ENCODE results near the gene SPTBN5.

SPTBN5 gene

DNA sequence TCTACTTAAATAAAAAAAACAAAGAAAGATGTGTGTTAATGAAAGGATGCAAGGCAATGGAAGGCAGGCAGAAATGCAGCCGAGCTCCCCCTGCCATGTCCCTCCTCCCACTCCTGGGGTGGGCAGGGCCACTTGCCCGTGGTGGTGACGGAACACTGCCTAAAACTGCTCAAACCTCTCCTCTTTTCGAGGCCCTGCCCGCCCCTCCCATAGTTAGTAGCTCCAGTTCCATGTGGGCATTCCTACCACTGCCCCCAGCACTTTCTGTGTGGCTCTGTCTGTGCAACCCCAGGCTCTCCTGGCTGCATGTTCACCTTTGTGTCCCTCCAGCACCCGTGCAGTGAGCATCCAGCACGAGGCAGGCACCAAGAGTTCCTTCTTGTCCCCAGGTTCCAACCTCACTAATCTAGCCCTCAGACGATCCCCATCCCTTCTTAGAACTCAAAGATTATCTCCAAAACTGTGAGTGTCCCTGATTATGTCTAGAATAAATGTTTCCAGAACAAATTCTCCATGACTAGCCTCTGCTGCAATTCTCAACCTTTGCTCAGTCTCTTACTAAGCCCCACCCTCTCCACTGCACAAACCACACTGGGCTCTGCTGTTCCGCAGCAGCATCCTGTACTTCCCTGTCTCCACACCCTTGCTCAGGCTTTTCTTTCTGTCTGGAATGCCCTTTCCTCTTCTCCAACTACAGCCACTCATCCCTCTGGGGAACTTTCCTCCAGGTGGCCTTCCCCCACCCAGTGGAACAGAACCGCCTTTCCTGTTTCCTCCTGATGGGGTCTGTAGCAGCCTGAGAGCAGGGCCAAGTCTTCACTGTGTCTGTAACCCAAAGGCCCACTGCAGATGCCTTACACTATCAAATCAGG, 32.6 kb upstream of the SPTBN5 start:
- DNase-seq (ENCODE audit: low read depth in 2 of 2): no peak

DNA sequence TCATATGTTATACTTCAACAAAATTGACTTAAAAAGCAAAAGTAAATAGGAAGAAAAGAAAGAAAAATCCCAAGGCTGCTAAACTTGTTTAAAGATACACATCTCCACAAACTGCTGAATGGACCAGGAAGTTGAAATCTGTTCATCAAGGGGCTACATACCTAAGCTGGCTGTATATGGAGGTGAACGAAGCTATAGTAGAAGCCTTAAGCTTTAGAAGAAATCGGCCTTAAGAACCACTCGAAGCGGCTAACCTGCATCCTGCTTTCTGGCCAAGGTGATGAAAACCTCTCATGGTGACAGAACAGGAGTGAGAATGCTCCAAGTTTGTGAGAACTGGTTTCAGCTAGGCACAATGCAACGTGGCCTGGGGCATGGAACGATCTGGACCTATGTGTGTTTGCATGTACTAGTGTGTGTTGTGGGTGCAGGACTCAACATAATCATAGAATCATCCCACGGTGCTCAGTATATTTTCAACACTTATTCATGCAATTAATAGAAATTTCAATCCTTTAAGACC, 31.3 kb upstream of the SPTBN5 start:
- DNase-seq (ENCODE audit: low read depth in 2 of 2): no peak

DNA sequence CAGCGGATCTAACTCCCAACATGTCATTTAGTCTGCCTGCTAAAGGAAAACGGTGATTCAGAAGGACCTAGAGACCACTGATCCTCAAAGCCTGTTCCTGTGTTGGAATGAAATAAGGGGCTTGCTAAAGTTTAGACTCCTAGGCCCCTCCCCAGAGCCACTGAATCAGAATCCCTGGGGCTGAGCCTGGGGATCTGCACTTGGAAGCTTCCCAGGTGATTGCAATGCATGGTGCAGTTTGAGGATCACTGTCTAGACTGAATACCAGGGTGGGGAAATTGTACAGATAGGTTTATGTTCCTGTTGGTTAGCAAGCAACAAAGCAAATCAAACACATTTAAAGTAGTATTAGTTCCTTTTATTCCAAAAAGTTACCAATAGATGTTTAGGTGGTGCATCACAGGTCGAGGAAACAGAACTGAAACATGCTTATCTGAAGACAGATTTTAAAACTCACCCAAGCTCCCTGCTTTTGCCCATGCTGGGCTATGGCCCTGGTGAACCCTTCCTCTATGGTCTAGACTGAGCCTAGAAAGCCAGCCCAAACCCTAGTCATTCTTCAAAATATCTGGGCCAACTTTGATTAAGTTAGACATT, 29.6 kb upstream of the SPTBN5 start:
- no peak for DNase-seq (ENCODE audit: low read depth in 2 of 2)

DNA sequence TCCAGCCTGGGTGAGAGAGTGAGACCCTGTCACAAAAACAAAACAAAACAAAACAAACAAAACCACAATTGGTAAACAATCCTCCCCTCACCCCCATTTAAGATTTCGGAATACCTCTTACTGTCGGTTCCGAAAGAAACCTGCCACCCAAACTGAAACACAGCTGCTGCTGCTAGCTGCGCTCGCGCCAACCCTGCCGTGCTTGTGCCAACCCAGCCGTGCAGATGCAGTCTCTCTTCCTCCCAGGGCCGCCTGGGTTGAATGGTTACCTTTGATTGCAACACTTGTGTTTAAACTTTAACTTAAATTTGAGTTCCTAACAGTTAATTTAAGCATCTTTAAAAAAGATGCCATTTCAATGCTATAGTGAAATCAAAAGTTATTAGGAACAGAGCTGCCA, 28.5 kb upstream of the SPTBN5 start:
- DNase-seq (ENCODE audit: low read depth in 2 of 2): no peak

DNA sequence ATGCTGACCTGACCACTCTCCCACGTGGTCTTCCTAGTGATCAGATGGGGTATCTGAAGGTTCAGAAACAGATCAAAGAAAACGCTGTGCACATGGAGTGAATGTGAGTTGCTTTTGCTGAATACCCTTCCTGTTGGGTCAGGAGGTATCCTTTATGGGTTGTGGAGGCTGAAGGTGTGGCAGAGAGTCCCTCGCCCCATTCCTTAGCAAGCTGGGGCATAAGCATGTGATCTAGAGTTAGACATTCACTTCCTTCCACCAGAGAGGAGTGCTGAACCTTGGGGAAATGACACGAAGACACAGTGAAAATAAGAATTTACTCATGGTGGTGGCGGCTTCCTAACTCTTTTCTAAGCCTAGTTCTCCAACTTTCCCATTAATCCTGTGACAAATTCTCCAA, 27.8 kb upstream of the SPTBN5 start:
- no peak for DNase-seq (ENCODE audit: low read depth in 2 of 2)

DNA sequence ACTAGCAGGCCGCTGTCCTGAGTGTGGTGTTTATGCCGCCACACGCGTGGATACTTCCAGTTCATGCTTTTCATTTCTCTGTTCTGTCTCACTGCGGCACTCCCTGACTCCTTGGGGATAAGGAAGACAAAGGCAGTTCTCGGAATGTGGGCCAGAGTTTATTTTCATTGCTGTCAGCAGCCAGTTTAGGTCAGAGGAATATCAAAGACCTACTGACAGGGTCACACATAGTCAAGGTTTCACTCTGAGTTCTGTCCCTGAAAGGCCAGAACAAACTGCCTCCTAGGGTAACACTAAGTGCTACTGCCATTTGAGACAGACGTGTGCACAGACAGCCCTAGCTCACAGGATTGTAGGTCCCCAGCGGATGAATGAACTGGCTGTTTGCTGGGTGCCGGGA, 27.3 kb upstream of the SPTBN5 start:
- DNase-seq (ENCODE audit: low read depth in 2 of 2): no peak

DNA sequence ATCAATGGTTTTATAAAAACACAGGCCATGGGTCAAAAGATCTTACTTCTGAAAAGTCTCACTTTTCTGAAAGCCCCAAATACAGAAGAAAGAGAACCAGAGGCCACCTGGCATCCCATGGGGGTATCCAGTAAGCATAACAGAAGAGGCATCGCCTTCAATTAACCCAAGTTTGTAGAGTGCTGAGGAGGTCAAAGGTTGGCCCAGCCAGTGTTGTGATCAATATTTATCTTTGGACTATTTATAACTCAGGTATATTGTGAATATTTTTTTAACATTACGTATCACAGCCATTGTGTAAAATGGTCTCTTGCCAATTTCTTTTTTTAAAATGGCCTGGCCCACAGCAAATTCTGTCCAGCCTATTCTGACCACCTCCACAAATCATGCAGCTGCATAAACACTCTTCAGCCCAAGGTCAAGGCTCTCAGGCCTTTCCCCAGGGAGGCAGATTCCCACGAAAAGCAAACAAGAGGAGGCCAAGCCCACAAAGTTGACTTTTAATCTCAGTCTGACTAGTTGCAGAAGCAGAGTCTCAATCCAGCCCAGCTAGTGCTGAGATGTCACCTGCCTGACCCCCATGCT, 26.2 kb upstream of the SPTBN5 start:
- DNase-seq (ENCODE audit: low read depth in 2 of 2): no peak

DNA sequence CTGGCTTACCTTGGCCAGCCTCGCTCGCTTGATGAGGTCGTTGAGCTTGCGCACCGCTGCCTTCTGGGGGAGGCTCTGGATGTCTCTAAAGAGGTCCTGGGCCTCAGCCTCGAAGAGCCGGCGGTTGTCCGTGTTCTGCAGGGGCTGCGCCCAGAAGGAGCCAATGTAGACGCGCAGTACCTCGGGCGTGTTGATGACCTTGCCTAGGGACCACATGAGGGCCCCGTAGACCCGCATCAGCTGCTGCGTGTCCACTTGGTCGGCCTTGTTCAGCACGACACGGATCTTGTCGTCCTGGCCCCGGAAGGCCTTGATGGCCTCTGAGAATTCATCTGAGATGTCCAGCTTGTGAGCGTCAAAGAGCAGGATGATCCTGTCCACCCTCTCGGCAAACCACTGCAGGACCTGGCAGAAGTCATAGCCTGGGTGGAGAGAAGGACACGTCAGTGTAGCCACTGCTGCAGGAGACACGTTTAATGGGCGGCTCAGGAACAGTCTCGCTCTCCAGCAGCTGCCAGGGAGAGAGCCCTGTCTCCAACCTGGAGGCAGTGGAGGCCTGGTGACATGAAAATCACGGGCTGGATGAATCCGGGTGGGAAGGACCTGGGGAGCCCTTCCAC, 25.5 kb upstream of the SPTBN5 start:
- no peak for DNase-seq (ENCODE audit: low read depth in 2 of 2)

DNA sequence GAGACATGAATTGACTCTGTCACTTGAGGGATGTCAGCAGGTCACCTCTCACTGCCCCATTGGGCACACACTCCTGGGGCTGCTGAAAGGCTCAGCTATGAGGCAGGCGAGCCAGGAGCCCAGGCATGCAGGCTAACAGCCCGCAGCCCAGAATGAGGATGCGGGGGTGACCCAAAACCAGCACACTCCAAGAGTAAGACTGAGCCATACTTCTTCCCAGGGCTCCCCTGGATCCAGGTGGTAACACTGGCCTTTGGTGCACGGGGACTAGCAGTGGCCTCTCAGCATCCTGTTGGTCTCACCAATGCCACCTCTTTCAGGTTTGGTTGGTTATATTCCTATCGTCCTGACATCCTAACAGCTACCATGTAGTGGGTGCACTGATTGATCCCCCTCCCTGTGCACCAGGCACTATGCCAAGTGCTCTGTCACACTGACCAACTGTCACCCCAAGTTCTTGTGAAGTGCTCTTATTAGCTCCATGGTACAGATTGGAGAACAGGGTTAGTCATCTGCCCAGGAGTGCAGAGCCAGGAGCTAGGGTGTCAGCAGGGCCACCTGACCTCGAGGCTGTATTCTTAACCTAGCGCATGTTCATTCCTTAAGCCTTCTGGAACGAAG, 24.8 kb upstream of the SPTBN5 start:
- DNase-seq (ENCODE audit: low read depth in 2 of 2): no peak

DNA sequence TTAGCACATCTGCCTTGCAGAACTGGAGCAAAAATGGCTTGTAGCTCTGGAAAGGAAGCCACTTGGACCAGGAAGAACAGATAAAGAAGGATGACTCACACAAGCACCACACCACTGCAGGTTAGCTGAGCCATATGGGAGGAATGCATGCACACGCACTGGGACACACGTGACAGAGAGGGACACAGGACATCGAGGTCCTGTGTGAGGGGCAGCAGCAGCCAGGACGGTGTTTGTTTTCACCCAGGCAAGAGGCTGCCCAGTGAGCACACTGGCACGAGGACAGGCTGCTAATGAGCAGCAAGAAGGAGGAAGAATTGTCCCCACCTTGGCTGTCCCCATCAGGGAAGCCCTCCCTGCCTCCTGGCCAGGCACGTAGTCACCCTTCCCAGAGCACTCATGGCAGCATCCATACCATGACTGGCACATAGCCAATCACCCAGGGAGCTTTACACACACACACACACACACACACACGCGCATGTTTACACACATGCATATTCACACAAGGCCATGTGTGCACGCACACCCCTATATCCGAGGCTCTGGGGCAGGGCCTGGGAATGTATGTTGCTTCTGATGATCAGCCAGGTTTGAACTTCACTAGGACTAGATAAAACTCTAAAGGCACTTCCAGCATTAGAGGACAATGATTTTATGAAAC, 24.0 kb upstream of the SPTBN5 start:
- DNase-seq (ENCODE audit: low read depth in 2 of 2): no peak

DNA sequence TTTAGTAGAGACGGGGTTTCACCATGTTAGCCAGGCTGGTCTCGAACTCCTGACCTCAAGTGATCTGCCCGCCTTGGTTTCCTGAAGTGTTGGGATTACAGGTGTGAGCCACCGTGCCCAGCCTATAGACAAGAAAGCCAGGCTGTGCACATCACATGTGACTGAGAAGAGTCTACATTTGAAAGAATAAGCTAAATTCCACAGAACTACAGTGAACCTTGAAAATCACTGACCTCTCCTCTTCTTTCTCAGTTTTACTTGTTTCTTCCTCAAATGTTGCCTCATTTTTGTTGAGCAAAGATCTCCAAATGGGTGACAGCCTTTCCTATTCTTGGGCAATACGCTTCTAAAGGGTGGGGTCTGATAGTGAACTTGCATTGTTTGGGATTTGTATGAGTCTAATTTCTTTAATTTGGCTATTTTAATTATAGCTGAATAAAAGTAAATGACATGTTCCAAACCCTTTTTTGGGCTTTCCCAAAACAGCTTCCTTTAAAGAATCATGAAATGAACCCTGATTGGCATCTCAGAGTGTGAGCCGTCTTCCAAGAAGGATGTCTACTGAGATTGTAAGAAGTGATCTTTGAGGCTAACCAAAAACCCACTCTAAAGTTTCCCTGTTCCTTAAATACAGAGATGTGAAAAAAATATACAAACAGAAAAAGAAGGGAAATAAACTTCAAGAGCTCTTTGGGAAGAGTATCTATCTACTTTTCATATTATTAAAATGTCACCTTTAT, 21.6 kb upstream of the SPTBN5 start:
- no peak for DNase-seq (ENCODE audit: low read depth in 2 of 2)

DNA sequence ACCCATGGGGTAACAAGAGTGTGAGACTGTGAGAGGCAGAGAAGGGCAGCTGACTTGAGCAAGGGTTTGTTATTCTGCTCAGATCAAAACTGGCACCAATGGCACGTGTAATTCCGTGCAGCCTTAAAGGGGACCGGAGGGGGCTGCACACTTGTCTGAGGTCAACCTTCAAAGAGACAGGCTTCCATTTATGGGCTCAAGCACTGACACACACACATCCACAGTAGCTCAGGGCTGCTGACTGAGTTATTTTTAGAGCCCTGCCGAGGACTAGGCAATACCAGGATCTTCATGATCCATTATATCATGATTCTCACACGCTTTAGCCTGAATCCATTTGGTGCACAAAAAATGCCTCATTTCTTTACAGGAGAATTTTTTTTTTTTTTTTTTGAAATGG, 20.6 kb upstream of the SPTBN5 start:
- DNase-seq (ENCODE audit: low read depth in 2 of 2): no peak

DNA sequence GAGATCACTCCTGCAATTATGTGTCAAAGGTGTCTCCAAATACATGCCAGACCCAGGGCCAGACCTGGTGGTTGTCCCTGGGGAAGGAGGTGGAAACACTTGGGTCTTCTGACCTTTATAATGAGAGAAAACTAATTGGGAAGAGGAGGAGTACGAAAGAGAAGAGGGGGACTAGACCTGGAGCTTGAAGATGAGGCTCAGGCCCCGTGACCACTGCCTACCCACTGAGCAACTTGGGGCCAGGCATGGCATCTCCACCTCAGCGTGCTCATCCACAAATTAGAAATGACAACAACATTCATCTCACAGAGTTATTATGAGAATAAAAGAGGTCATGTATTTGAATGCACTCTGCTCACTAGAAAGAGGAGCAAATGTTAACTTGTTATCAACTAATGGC, 19.4 kb upstream of the SPTBN5 start:
- DNase-seq (ENCODE audit: low read depth in 2 of 2): no peak

DNA sequence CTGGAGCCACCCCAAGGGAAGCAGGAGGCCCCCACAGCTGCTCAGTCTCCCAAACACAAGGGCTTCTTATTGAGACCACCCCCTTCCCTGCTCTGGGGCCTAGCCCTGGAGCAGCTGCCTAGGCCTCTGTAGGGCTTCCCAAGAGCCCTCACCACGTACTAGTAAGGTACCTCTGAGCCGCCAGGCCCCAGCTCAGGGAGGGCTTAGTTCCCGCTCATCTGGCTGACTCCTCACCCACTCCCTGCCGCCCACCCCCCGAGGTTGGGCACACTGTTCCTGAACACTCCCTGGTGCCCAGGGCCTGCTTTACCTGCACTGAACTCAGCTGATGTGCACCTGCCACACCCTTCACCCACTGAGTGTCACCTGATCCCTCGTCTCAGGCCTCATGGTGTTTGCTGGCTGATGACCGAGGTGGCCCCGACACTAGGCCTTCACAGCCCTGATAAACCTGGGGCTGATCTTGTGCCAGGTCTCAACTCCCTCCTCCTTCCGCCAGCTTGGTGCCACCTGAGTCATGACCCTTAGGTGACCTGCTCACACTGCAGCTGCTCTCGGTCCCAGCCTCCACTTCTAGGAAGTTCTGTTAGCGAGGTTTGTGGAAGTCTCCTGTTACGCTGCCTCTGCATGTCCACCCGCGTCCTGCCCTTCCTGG, 18.0 kb upstream of the SPTBN5 start:
- no peak for DNase-seq (ENCODE audit: low read depth in 2 of 2)

DNA sequence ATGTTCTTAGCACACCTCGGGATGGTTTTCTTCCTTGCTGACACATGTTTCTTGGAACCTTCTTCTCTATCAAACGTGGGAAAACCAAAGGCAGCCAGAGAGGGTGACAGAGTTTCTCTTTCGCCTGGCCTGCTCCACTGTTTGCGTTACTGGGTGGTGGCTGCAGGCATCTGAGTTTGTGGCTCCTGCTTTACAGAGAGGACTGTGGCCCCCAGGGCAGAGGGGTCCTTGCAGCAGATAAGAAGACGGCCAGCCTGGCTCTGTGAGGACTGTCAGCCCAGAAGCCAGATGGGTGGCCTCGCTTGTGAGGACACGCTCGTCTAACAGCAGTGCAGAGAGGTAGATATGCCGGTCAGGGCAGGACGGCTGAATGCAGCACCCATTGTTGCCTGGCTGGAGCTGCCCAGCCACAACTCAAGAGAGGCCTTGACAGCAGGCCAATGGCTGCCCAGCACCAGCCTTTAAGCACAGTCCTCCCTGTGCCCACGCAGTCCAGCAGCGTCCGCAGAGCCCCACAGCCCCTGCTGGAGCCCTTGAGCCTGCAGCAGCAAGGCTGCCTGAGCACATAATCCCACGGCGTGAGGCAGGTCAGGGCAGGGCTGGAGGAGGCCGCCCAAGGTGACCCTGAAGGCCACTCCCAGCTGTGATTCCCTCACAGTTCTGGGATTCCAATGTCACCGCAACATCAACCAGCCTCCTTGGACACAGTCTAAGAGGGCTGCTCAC, 15.0 kb upstream of the SPTBN5 start:
- DNase-seq (ENCODE audit: low read depth in 2 of 2): no peak

DNA sequence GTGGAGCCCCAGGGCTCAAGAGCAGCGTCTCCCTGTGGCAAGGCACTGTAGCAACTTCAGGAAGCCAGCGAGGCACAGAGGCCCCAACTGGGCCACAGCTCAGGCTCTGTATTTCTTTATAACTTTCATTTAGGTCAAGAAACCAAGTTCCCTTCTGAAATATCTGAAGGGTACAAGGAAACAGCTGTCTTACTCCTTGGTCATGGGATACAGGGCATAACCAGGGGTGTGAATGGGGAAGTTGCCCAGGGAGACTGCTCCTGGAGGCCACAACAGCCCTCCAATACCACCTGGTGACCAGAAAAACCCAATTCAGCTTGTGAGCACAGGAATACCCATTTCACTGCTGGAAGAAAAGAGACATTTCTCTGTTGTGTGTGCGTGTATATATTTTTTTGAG, 13.3 kb upstream of the SPTBN5 start:
- DNase-seq (ENCODE audit: low read depth in 2 of 2): no peak

DNA sequence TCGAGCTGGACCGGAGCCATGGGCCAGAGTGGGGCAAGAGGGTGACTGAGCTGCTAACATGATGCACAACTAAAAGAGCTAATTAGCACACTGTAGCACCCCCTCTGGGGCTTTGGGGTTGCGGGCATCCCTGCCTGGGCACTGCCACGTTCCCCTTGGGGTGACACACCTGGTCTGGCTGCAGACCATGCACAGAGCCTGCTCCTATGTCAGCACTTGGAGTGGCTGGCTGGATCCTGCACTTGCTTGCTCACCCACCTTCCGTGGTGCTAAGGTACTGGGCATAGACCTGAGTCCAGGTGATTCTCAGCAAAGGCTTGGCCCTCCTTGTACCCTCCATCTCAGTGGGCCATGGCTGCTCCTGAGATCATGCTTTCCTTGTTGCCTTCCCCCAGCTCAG, 12.8 kb upstream of the SPTBN5 start:
- DNase-seq (ENCODE audit: low read depth in 2 of 2): no peak

DNA sequence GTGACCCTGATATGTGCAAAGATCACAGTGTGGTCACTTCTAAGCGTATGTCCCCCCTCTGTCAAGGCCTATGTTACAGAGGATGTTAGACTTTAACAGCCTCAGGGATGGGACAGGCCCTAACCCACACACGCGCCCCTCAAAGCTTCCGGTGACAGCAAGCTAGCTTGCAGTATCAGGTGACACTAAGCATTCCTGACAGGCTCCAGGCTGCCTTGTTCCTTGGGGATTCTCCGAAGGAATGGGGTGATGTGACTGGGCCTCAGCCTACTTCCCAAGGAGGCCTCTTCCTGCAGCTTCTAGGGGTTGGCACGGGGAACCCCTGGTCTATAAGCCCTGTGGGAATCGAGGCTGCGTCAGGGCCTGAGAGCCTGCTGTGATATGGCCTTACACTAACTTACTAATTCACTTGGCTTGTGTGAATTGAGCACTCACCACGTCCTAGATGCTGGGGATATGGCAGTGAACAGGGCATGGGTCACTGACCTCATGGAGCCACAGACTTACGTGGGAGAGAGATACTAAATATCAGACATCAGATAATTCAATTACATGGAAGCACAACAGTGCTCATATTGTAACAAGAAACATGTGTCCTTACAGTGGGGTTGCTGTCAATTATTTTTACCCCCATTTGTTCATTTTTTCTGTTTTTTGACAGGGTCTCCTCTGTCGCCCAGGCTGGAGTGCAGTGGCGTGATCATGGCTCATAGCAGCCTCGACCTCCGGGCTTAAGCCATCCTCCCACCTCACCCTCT, 11.4 kb upstream of the SPTBN5 start:
- DNase-seq (ENCODE audit: low read depth in 2 of 2): no peak

DNA sequence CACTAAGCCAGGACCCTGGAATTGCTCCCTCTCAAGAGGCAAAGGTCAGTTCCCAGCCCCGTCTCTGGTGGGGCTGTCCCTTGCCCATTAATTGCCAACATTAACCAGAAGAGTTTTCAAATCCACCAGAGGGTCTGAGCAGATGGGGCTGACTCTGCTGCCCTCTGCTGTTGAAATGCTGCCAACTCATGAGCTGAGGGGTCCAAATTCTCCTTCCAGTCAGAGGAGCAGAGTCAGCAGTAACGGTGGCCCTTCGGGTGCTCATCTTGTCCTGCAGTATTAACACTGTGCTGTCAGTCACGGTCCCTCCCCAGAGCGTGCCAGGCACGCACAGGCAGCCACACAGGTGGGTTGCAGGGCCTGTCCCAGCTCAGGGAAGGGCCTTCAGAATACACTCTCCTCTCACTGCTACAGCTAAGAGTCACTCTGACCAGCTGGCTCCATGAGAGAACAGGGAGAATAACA, 10.7 kb upstream of the SPTBN5 start:
- DNase-seq (ENCODE audit: low read depth in 2 of 2): peak; percentile 46 to 69
